Bronchial epithelial cell (primary cell): ENCODE data around the gene SIGLEC1. TPM values are rescaled to one million over a fixed set of nuclear protein-coding genes. Genes with fewer than 3 reads are reported as not detected.

Source experiments
- DNase-seq: peaks from one replicate; pipeline ENCODE4 v3.0.0-alpha.2; 2010; ENCODE audit warnings: low read depth
- FAIRE-seq: peaks from 2 replicates; lab custom pipeline; 2011; peaks lifted over from hg19 to GRCh38; lab: Jason Lieb, UNC
- H3K27me3 ChIP-seq: 2 replicates; pipeline ENCODE4 v1.5.1; 2011; ENCODE audit warnings: low read length; ENCODE audit not compliant: control insufficient read depth, insufficient read depth
- H3K36me3 ChIP-seq: 2 replicates; pipeline ENCODE4 v1.5.1; 2011; ENCODE audit warnings: low read length; ENCODE audit not compliant: control insufficient read depth, insufficient read depth
- H3K4me3 ChIP-seq: 2 replicates; pipeline ENCODE4 v1.5.1; 2011; ENCODE audit warnings: mild to moderate bottlenecking, low read depth, low read length, control low read depth
- total RNA-seq: library from RNA; depleted of rRNA; stranded (reverse); fragments of >200 nt; gene quantifications from 2 replicates; pipeline ENCODE4 v1.2.1, GENCODE V29; 2014
- TF ChIP-seq, protein P1 (sequence below): IDR thresholded peaks from 2 replicates; pipeline ENCODE4 v1.5.1; 2011; ENCODE audit warnings: mild to moderate bottlenecking, moderate library complexity, low read length, control low read depth, inconsistent platforms; ENCODE audit not compliant: insufficient read depth, severe bottlenecking

SIGLEC1 gene
- total RNA-seq, 1 donor from 2014 or later: not detected

- DNase-seq (no peak), FAIRE-seq (no peak)
- H3K4me3 ChIP-seq: no peak overlapping the region
- H3K36me3 ChIP-seq: no peaks in the 10 kb centered on the region
- no peaks in the 10 kb centered on the region for H3K27me3 ChIP-seq
- TF ChIP-seq, protein P1, sequence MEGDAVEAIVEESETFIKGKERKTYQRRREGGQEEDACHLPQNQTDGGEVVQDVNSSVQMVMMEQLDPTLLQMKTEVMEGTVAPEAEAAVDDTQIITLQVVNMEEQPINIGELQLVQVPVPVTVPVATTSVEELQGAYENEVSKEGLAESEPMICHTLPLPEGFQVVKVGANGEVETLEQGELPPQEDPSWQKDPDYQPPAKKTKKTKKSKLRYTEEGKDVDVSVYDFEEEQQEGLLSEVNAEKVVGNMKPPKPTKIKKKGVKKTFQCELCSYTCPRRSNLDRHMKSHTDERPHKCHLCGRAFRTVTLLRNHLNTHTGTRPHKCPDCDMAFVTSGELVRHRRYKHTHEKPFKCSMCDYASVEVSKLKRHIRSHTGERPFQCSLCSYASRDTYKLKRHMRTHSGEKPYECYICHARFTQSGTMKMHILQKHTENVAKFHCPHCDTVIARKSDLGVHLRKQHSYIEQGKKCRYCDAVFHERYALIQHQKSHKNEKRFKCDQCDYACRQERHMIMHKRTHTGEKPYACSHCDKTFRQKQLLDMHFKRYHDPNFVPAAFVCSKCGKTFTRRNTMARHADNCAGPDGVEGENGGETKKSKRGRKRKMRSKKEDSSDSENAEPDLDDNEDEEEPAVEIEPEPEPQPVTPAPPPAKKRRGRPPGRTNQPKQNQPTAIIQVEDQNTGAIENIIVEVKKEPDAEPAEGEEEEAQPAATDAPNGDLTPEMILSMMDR: no peak
Measured at GRCh38 chr20:3705491-3705969, 6.9 kb downstream of the SIGLEC1 start.

GRCh38 chr20:3704087-3704486, 8.3 kb downstream of the SIGLEC1 start:
- no peaks in the 10 kb centered on the region for H3K36me3 ChIP-seq
- no peak overlapping the region for H3K4me3 ChIP-seq
- DNase-seq (no peak), FAIRE-seq (no peak)
- TF ChIP-seq, protein P1: no peak
- H3K27me3 ChIP-seq: no peaks in the 10 kb centered on the region

DNA sequence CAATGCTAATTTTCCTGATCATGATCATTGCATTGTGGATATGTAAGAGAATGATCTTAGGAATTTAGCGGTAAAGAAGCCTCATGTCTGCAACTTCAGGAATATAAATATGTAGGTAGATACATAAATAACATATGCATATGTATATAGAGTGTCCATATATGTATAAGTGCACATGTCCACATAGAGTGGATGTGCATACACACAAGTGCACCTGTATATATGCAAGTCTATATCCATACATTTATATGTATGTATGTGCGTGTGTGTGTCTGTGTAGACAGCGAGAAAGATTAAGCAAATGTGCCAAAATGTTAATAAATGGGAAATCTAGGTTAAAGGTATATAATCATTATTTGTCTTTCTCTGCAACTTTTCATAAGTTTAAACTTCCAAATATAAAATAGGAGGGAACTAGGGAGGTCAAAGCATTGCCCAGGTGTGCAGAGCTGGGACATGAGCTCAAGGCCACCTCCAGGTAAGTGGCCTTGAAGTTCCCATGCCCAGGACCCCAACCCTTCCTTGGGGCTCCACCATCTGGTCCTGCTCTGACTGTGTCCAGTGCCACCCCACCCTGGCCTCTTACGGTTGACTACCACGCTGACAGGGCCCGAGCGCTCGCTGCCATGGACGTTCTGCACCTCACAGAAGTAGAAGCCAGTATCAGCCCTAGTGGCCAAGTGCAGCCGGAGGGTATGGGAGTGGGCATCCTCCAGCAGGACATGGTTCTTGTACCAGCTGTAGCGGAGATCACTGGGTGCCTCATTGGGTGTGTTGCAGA, 9.6 kb downstream of the SIGLEC1 start:
- no peak for DNase-seq
- no peaks in the 10 kb centered on the region for H3K36me3 ChIP-seq
- no peak for FAIRE-seq
- H3K4me3 ChIP-seq: no peak overlapping the region
- H3K27me3 ChIP-seq: no peaks in the 10 kb centered on the region
- TF ChIP-seq, protein P1: no peak

GRCh38 chr20:3701061-3701998, 11.1 kb downstream of the SIGLEC1 start:
- Histone ChIP-seq H3K27me3 (no peaks in the 10 kb centered on the region), H3K4me3 (no peak overlapping the region), H3K36me3 (no peaks in the 10 kb centered on the region)
- DNase-seq: no peak
- TF ChIP-seq, protein P1: no peak
- FAIRE-seq: no peak

- no peak for FAIRE-seq
Measured at GRCh38 chr20:3699037-3699436, 13.4 kb downstream of the SIGLEC1 start.

More at GRCh38 chr20:3699037-3699436, 13.4 kb downstream of the SIGLEC1 start:
- Histone ChIP-seq H3K4me3 (no peak overlapping the region), H3K36me3 (no peaks in the 10 kb centered on the region), H3K27me3 (no peaks in the 10 kb centered on the region)
- no peak for DNase-seq
- TF ChIP-seq, protein P1: no peak
